Ureter (tissue), 1 donor: ENCODE measurements around the gene SCGB1D1. TPM values are rescaled to one million over a fixed set of nuclear protein-coding genes. Genes with fewer than 3 reads are reported as not detected.
"Not testable (repeated sequence)": the region's sequence is repeated elsewhere in the genome, so short reads cannot be mapped to it uniquely, and the experiment has no call there.

Experiments used
- DNase-seq: peaks from one replicate; pipeline ENCODE4 v3.0.0-alpha.2; 2020; ENCODE audit warnings: low spot score
- total RNA-seq: library from RNA; stranded (reverse); gene quantifications from one replicate; pipeline ENCODE4 v1.2.4, GENCODE V29; 2023
- donor health status: DM: yes; HTN: yes; CAD: no.

Gene SCGB1D1
- total RNA-seq, 1 donor from 2014 or later = not detected

GRCh38 chr11:62166371-62166770, 23.6 kb upstream of the SCGB1D1 start:
- DNase-seq = no peak

- no peak for DNase-seq
Observed at GRCh38 chr11:62169448-62169847, 20.6 kb upstream of the SCGB1D1 start.

GRCh38 chr11:62169935-62170334, 20.1 kb upstream of the SCGB1D1 start:
- no peak for DNase-seq

- peak; percentile 81 for DNase-seq
Observed at GRCh38 chr11:62171261-62171723, 18.7 kb upstream of the SCGB1D1 start.

GRCh38 chr11:62172294-62172693, 17.7 kb upstream of the SCGB1D1 start:
- no peak for DNase-seq

GRCh38 chr11:62176766-62177165, 13.2 kb upstream of the SCGB1D1 start:
- no peak for DNase-seq

GRCh38 chr11:62179995-62180394, 10.0 kb upstream of the SCGB1D1 start:
- no peak for DNase-seq

- DNase-seq = no peak
Observed at GRCh38 chr11:62181097-62181496, 8.9 kb upstream of the SCGB1D1 start.

GRCh38 chr11:62182147-62182891, 7.7 kb upstream of the SCGB1D1 start:
- no peak for DNase-seq

GRCh38 chr11:62186195-62186594, 3.8 kb upstream of the SCGB1D1 start:
- DNase-seq = no peak

GRCh38 chr11:62193952-62194351, 3.9 kb downstream of the SCGB1D1 start:
- DNase-seq = no peak

GRCh38 chr11:62195010-62195409, 5.0 kb downstream of the SCGB1D1 start:
- DNase-seq = not testable (repeated sequence)

- no peak for DNase-seq
Observed at GRCh38 chr11:62195945-62196344, 5.9 kb downstream of the SCGB1D1 start.

GRCh38 chr11:62197400-62197799, 7.4 kb downstream of the SCGB1D1 start:
- not testable (repeated sequence) for DNase-seq

- no peak for DNase-seq
Observed at GRCh38 chr11:62201376-62201775, 11.4 kb downstream of the SCGB1D1 start.

GRCh38 chr11:62202910-62203309, 12.9 kb downstream of the SCGB1D1 start:
- no peak for DNase-seq

- no peak for DNase-seq
Observed at GRCh38 chr11:62204430-62204829, 14.4 kb downstream of the SCGB1D1 start.

GRCh38 chr11:62205441-62205840, 15.4 kb downstream of the SCGB1D1 start:
- DNase-seq = no peak

- DNase-seq = not testable (repeated sequence)
Observed at GRCh38 chr11:62206276-62207066, 16.5 kb downstream of the SCGB1D1 start.

- DNase-seq = no peak
Observed at GRCh38 chr11:62208785-62209144, 18.7 kb downstream of the SCGB1D1 start.

- no peak for DNase-seq
Observed at GRCh38 chr11:62217191-62217748, 27.3 kb downstream of the SCGB1D1 start.

- no peak for DNase-seq
Observed at GRCh38 chr11:62221498-62221897, 31.5 kb downstream of the SCGB1D1 start.

GRCh38 chr11:62223095-62223494, 33.1 kb downstream of the SCGB1D1 start:
- no peak for DNase-seq
